Hindlimb muscle (tissue), 1 donor: ENCODE results near the gene SEPTIN1. TPM values are rescaled to one million over a fixed set of nuclear protein-coding genes. Genes with fewer than 3 reads are reported as not detected.

Source experiments
- DNase-seq: peaks from one replicate; pipeline ENCODE4 v3.0.0-alpha.2; 2013
- polyA plus RNA-seq: library from polyadenylated mRNA; unstranded; fragments of 120-200 nt; gene quantifications from one replicate; pipeline ENCODE4 v1.2.1, GENCODE V29; 2013; ENCODE audit not compliant: insufficient read length

SEPTIN1 gene
- polyA plus RNA-seq, 1 donor = 3.2 TPM

DNA sequence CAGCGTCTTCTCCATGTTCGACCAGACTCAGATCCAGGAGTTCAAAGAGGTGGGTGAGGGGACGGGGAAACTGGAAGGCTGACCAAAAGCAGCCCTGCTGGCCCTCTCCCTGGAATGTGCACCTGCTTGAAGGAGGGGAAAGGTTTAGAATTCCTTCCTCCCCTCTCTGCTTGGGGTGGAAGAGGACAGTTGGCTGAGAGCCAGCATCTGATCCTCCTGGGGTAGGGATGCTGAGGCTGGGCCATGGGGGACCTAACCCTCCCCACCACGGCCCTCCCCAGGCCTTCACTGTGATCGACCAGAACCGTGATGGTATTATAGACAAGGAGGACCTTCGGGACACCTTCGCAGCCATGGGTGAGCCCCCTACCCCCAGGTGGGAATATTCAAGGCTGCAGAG, 6.5 kb downstream of the SEPTIN1 start:
- DNase-seq = no peak

DNA sequence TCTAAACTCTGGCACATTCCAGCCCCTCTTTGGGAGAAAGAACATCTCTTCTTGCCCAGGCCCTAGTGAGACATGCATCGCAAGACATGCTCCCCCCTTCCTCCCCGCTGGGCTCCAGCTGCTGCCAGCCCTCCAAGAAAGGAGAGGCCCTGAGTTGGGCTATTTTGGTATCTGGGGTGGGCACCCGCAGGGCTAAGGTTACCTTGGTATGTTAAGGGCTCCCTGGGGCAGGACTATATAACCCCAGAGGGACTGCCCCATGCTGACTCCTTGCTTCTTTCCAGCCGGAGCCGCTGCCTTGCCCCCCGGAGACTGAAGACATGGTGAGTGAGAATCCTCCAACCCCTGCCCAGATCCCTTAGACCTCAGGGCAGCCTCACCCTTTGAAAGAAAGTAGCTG, 7.8 kb downstream of the SEPTIN1 start, which contains the start of gene MYL11:
Gene MYL11 (plus strand): TSS at position 265 of the 400 bp plus-strand sequence. CDS start 56 bp downstream, at position 321.
- no peak for DNase-seq

DNA sequence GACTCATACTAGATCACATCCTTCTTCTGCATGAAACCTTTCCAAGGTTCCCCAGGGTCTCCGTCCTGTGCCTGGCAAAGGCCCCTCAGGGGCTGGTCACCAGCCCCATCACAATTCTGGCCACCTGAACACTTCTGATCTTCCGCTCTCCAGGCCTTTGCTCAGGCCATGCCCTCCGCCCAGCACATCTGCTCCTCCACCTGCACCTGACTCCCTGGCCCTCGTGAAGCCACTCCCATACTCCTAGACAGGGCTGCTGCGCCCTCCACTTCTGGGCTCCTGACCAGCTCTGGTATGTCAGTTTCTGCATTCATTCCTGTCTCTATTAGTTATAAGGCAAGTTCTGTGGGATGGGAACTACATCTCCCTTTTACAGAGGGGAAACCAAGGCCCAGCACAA, 9.6 kb downstream of the SEPTIN1 start:
- DNase-seq = no peak

DNA sequence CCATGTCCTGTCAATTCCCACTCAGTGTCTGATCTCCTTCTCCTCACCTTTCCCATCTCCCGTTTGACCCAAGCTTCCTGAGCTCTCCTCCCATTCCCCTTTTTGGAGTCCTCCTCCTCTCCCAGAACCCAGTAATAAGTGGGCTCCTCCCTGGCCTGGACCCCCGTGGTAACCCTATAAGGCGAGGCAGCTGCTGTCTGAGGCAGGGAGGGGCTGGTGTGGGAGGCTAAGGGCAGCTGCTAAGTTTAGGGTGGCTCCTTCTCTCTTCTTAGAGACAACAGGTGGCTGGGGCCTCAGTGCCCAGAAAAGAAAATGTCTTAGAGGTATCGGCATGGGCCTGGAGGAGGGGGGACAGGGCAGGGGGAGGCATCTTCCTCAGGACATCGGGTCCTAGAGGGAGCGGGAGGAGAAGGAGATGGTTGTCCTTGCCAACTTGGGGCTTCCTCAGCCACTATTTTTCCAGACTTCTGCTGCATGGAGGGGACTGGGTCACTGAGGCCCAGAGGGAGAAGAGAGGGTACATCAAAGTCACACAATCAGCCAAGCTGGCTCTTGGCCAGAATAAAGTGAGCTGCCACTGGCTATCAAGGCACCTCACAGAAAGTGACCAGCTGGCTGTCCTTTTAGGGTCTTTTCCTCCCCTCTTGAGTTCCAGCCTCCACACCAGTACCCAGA, 10.2 kb downstream of the SEPTIN1 start:
- no peak for DNase-seq

DNA sequence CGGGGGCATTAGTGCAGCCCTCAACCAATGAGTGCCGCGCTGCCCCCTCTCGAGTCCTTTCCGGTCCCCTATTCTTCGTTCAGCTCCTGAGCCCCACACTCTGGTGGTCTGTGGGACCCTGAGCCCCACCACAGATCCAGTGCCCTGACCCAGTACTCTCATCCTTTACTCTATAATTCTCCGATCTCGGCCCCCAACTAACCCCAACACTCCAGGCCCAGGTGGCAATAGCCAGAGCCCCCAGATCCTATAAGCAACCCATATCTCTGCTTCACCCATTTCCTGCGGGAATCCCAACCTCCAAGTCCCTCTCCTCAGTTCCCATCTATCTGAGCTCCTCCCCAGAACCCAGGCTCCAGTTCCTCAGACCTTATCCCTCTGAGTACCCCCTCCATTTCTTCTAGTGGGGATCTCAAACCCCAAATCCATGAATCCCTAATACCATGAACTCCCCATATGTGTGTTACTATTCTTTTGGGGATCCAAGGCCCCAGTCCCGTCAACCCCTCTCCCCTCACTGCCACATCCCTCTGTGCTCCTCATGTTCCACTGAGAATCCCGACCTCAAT, 11.0 kb downstream of the SEPTIN1 start:
- no peak for DNase-seq

DNA sequence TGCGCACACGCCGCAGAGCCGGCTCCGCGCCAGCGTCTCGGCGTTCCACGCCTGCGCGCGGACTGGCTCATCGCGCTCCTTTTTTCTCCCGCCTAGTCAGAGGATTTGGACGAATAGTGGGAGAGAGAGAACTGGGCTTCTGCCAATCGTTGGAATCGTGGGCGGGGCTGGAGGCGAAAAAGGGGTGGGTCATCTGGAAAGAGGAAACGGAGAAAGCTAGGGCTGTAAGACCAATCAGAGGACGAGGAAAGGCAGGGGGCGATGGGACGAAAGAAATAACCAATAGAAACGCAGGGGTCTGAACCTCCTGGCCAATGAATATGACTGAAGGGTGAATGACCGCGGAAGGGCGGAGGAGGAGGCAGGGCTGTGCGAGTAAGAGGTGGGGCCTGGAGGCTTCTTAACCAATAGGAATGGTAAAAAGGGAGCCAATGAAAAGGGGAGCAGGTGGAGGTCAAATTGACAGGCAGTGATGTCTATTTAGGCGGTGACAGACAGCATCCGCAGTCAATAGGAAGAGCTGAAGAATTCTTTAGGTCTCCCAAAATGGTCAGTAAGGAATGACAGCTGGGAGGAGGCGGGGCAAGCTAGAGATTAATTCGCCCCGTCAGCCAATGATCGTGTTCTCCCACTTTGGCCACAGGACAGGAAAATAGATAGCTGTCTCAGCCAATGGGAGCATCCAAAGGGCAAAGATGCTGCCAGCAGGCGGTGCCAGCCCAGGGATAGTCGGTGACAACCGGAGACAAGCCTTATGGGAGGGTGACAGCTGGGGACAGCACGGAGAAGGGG, 11.7 kb downstream of the SEPTIN1 start, which contains the start of gene TBC1D10B:
Gene TBC1D10B (minus strand): TSS at position 39 of the 792 bp plus-strand sequence. CDS start 311 bp downstream, outside the sequence.
- DNase-seq = peak; percentile 99

DNA sequence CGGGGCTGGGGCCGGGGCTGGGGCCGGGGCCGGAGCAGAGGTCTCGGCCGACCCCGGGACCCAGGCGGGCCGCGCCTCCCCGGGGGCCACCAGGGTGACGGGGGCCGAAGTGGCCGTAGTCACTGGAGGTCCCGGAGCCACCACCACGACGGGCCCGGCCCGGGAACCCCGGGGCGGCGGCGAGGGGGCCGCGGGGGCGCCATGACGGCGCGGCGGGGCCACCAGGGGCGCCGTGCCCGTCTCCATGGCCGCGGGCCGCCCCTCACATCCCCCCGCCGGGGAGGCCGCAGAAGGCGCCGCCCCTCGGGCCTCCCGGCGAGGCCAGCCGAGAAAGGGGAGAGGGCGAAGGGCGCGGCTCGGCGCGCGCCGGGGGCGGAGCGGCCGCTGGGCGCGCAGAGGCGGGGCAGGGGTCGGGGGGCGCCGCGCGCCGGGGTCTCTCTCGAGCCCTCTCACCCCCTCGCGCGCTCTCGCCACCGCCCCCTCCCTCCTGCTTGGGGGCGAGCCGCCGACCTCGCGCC, 12.4 kb downstream of the SEPTIN1 start:
- no peak for DNase-seq

DNA sequence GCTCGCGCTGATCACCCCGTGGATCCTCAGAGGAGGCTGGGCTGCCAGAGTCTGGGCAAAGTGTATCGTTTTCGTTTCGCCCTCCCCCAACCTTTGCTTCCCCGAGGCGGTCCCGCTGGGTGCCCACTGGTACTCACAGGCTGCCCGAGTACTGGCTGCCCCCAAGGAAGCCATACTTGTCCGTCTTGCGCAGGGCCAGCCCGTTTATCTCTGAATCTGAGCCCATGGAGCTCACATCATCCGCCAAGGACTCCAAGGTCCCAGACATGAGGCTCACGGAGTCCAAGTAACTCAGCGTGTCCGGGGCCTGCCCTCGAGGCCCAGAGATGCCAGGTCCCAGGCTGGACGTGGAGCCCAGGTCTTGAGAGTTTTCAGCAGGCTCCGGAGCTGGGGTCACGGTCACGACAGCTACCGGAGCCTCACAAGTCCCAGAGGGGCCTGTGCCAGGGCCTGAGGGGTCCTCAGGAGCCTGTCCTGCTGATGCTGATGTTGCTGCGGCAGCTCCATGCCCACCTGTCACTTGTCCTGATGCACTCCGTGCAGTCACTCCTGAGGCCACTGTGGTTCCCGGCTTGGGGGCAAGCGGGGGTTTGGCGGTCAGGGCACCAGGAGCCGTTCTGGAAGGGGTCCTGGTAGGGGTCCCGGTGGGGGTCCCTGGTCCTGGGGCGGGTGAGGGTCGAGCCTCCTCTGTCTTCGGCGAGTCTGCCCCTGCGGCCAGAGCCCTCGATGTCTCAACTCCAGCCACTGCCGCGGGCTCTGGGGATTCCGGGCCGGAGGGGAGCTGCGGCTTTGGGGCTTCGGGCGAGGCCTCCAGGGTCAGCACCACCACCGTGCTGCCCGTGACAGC, 13.0 kb downstream of the SEPTIN1 start:
- no peak for DNase-seq

DNA sequence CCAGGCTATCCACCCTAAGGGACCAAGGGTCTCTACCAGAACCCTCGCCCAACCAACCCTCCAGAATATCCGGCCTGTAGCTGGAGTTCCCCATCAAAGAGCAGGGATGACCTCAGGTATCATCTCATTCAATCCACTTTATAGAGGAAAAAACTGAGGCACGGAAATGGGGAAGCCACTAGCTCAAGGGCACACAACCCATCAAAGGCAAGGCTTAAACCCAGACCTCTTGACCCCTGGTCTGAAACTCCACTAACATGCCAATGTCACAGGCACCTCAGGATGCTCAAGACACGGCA, 13.6 kb downstream of the SEPTIN1 start:
- DNase-seq = no peak

DNA sequence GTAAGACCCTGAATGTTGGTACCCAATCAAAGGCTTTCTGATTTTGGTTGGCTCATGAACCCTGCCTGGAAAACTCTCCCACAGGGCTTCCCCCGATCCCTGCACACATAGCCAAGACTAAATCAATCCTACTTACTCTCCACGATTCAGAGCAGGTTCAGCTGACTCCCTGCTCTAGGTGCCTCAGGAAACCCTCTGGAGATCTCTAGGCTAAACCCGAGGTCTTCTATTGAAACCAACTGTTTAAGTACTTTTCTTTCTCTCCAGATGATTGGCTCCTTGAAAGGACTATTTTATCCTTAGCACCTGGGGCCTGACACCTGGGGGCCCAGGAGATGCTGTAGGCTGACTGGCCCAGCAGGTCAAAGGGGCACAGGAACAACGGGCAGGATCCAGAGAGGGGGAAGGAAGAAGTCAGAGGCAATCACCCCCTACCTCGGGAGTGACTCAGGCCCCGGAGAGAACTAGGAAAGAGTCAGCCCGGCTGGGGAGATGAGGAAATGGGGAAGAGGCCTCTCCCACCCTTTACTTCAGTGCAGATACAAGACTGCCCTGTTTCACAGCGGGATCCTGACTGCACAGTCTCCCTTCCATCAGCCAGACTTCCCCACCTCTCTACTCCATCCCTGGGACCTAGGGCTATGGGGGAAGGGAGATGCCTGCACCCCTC, 14.1 kb downstream of the SEPTIN1 start:
- DNase-seq = no peak

DNA sequence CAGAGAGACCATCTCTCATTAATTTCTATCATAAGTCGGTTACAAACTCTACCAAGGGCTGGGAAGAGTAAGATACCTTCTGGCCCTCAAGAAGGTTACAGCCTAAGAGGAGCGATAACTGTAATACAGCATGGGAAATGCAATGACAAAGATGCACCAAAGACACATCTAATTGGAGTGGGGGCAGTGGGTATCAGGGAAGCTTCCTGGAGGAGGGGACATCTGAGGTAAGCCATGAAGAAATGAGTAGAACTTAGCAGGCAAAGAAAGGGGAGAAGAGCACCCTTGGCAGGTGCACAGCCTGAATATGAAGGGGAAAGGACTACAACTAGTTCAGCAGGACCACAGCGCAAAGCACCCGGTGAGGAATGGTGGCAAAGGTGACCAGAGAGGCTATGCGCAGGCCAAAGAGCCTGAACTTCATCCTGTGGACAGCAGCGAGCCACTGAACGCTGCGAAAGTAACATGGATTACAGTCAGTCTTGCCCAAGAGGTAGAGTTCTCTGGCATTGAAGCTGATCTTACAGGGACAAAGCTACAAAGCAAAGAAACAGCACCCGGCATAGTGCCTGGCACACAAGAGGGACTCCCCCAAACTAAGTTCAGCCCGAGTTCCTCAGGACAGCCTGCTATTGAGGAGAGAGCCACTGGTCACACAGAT, 14.9 kb downstream of the SEPTIN1 start:
- no peak for DNase-seq

DNA sequence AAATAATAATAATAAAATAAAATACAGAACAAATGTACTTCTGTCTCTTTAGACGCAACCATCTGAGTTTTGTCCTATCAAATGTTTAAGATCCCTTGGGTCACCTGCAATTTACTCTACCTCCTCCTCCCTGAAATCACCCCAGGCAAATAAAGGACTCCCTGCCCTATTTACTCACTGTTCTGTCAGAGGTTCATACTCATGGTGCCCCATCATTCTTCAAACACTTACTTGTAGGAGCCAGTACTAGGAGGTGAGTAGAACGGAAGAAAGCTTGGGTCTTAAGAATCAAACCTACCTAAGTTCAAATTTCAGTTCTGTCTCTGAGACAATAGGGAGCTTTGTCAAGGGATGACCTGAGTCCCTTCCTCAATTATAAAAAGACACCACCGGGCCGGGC, 15.8 kb downstream of the SEPTIN1 start:
- no peak for DNase-seq

DNA sequence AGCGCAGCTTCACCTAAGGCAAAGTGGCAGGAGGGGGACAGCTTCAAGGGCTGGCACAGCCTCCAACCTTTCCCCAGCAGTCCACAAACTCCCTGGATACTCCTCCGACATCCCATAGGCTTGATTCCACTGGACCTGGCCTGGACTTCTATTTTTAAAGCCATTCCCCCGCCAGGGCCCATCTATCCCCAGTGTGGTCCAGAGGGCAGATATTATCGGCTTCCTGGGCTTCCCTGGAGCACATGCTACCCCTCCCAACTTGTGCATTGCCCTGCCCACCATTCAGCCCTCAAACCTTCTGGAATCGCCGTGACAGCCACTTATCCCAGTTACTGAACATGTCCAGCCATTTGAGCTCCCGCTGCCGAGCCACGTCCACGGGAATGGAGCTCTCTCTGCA, 17.2 kb downstream of the SEPTIN1 start:
- DNase-seq = no peak

DNA sequence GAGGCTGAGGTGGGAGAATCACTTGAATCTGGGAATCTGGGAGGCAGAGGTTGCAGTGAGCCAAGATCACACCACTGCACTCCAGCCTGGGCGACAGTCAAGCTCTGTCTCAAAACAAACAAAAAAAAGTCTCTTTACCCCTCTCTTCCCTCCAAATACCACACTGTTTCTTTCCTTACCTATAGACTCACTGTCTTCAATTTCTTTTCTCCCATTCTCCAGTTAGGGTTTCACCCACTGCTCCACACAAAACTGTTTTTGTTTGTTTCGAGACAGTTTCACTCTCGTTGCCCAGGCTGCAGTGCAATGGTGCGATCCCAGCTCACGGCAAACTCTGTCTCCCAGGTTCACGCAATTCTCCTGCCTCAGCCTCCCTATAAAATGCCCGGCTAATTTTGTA, 21.2 kb downstream of the SEPTIN1 start:
- no peak for DNase-seq

DNA sequence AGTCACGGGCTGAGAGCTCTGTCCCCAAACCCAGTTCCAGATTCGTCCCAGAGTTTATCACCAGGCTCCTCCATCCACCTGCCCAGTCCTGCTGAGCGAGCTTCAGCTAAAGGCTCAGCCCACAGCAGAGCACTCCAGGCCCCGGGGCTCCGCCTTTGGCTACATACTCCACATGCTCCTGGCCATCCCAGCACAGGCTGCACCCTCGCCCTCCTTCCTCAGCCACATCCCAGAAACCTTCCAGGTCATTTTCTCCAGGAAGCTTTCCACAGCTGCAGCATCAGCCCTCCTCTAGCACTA, 22.5 kb downstream of the SEPTIN1 start:
- DNase-seq = no peak

DNA sequence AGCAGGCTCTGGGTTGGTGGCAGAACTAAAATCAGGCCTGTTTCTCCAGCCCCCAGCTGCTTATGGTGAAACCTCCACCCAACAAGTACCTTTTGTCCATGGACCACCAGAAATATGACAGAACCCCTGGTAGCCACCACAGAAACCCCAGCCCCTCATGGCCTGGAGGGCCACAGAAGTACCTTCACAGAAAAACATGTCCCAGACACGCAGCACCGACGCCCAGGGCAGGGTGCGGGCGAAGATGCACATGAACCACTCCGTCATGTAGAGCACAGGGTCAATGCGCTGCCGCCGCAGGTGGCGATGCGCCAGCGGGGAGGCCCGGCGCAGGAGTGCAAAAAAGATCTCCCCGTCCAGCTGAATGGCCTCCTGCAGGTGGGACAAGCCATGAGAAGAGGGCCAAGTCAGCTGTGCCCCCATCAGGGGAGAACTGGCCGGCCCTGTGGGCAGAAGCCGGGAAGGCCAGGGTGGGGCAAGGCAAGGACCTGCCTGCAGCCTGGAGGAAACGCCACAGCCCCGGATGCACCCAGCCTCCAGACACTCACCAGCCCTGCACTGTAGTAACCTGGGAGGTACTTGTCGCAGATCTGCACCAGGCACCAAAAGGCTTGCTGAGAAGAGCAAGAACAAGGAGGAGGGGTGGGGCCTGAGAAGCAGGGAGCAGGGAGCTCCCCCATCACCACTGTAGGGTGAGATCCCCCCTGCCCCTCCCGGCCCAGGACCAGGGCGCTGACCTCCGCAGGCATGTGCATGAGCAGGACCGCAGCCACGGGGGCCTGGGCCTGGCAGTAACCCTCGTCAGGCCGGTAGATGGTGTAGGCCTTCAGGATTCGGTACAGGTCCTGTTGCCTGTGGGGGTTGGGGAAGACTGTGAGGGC, 23.1 kb downstream of the SEPTIN1 start:
- no peak for DNase-seq

DNA sequence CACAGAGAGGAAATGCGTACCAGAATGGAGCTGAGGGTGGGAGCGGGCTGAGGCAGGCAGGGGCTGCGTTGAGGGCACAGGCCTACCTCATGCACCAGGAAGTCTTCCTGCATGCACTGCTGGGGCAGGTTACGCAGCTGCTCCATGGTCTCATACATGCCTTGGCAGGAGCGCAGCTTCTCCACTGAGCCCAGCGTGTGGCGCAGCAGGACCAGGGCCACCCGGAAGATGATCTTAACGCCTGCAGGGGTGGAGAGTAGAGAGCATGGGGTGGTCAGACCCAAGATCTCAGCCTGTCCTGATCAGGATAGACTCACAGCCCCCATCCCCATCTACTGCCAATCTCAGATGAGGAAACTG, 23.8 kb downstream of the SEPTIN1 start:
- no peak for DNase-seq

DNA sequence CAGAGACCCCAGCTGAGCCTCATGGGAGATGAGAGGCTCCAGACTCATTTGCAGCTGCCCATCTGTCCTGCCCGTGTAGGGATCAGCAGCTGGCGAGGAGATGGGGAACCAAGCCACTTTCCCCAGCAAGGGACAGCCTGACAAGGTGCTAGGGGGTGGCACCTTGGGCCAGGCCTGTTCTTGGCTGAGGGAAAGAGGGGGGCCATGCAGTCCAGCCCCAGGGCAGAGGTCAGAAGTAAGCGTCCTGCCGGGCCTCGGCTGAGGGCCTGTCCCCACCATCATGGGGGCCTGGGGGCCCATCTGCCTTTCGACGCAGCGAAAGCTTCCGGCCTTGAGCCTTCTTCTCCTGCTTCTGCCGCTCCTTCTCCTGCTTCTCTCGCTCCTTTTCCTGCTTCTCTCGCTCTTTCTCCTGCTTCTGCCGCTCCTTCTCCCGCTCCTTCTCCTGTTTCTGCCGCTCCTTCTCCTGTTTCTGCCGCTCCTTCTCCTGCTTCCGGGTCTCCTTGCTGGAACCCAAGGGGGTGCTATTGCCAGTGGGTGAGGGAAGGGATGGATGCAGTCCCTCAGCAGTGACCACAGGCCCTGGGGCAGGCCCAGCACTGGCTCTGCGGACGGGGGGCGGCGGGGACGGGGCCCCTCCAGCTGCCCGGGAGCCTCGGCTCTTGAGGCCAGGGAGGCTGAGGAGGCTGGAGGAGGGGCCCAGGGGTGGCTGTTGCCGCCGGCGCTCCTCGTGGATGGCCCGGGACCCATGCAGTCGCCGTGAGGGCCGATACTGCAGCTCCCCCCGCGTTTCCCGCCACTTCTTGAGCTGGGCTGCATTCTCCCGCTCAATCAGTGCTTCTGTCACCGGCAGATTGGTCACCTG, 24.4 kb downstream of the SEPTIN1 start:
- no peak for DNase-seq

DNA sequence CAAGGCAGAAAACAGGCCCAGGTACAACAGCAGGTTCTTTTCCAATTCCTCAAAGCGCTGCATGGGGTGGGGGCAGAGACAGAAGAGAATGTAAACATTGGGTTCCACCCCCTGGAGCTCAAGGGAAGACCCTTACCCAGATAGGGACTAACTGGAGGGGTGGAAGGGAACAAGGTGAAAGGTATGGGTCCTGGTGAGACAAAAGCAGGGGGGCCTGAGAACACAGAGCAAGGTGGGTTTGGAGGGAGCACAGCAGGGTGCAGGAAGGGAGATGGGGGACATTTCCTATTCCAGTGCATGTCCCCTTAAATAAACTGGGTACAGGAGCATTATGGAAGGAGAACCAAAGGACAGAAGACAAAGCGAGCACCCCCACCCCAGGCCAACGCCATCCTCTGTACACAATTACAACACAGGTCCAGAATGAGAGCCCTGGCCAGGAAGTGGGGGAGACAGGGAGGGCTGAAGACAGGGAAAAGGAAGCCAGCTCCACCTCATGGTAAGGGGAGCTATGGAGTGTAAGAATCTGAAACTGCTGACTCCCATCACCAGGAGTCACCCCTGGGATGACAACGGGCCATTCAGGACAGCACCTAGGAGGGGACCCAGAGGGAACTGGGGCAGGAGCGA, 25.2 kb downstream of the SEPTIN1 start:
- DNase-seq = no peak
